ENCODE data around the gene DAD1.

DNA sequence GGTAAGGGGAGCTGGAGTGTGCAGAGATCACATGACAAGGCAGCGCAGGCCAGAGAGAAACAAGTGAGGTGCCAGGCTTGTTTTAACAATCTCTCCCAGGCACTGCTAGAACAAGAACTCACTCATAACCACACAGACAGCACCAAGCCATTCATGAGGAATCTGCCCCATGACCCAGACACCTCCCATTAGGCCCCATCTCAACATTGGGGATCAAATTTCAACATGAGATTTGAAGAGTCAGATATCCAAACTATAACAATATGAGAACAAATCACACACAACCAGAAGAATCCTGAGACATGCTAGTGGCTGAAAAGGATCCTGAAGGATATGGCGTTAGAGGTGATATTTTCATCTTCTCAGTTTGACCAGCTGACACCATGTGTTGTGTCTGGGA is 33.2 kb upstream of the DAD1 start:
- TF ChIP-seq CTCF (IDR thresholded peaks at IDR 0.05; ENCODE audit: insufficient read depth, low read length, poor library complexity, severe bottlenecking) (no peak), EZH2phosphoT487 (conservative IDR thresholded peaks at IDR 0.05; ENCODE audit: low read length) (no peak)
